ENCODE measurements around the gene DLAT.
A peak's percentile ranks its signal among the peaks of the same experiment; 100 is the strongest.

DNA sequence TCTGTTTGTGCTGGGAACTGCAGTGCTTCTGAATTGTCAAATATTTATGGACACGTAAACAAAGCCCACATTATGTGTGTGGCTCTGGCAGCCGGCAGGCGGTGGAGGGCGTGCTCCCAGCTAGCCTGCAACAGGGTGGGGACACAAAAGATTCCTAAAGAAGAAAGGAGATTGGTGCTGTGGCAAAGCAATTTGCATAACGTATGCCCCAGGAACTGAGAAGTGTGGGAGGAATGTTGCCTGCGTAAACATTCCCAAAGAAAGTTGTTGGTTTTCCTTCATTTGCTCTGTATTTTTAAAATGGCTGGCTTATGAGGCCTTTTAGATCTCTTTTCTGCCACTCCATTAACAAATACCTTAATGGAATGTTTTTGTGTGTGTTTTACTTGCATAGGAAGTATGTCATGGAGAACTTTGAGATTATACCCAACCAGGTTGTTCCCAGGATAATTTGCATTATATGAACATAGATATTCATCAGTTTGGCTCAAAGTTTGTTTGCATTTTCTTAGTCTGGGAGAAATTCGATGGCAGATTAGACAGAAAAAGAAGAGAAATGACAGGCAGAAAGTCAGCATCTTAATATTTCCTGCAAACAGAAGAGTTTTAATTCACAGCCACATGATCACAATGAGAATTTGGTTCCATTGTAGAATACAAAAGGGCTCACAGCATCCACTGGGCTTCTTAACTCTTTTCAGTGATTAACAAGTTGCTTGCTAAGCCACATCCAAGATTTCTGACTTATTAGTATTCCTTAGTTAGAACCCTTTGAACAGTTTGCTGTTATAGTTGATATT is 41.8 kb upstream of the DLAT start:
- TF ChIP-seq, protein P1, sequence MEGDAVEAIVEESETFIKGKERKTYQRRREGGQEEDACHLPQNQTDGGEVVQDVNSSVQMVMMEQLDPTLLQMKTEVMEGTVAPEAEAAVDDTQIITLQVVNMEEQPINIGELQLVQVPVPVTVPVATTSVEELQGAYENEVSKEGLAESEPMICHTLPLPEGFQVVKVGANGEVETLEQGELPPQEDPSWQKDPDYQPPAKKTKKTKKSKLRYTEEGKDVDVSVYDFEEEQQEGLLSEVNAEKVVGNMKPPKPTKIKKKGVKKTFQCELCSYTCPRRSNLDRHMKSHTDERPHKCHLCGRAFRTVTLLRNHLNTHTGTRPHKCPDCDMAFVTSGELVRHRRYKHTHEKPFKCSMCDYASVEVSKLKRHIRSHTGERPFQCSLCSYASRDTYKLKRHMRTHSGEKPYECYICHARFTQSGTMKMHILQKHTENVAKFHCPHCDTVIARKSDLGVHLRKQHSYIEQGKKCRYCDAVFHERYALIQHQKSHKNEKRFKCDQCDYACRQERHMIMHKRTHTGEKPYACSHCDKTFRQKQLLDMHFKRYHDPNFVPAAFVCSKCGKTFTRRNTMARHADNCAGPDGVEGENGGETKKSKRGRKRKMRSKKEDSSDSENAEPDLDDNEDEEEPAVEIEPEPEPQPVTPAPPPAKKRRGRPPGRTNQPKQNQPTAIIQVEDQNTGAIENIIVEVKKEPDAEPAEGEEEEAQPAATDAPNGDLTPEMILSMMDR (IDR thresholded peaks at IDR 0.05) = peak; percentile 29
- TF ChIP-seq EZH2 (IDR thresholded peaks at IDR 0.05) (no peak), EZH2phosphoT487 (IDR thresholded peaks at IDR 0.05) (no peak)
